Hippocampal formation (tissue), 2 donors: ENCODE data around the gene CDH24.

ENCODE experiments used
- DNase-seq, 2 donors: peaks; one replicate each; lab custom pipeline; 2025; lab: John Stamatoyannopoulos, UW

The CDH24 gene

GRCh38 chr14:23043754-23044153 lies 13.6 kb downstream of the CDH24 start:
- no peak for DNase-seq

GRCh38 chr14:23043145-23043544 lies 14.2 kb downstream of the CDH24 start:
- no peak for DNase-seq

GRCh38 chr14:23042162-23042965 lies 15.0 kb downstream of the CDH24 start, which contains the start of gene PSMB11:
PSMB11 (plus strand) TSS chr14:23042212; CDS start chr14:23042226, 14 bp downstream.
- no peak for DNase-seq

- DNase-seq, result no peak
These were observed 15.6 kb downstream of the CDH24 start for GRCh38 chr14:23041729-23042128.

- no peak for DNase-seq
These were observed 17.2 kb downstream of the CDH24 start for GRCh38 chr14:23040100-23040499.

- no peak for DNase-seq
These were observed 21.8 kb downstream of the CDH24 start for GRCh38 chr14:23035303-23036144.

GRCh38 chr14:23034498-23035302 lies 22.6 kb downstream of the CDH24 start, which contains the start of gene PSMB5:
PSMB5 (minus strand) TSS chr14:23034900; CDS start chr14:23034881, 19 bp downstream.
- no peak for DNase-seq

- DNase-seq, result no peak
These were observed 23.4 kb downstream of the CDH24 start for GRCh38 chr14:23033801-23034497.

GRCh38 chr14:23033251-23033727 lies 24.0 kb downstream of the CDH24 start:
- no peak for DNase-seq

GRCh38 chr14:23030936-23031335 lies 26.4 kb downstream of the CDH24 start:
- DNase-seq, result no peak

- no peak for DNase-seq
These were observed 28.5 kb downstream of the CDH24 start for GRCh38 chr14:23028799-23029198.

- no peak for DNase-seq
These were observed 32.0 kb downstream of the CDH24 start for GRCh38 chr14:23025151-23025814.

GRCh38 chr14:23024612-23025075 lies 32.7 kb downstream of the CDH24 start:
- no peak for DNase-seq

- DNase-seq, result no peak
These were observed 33.5 kb downstream of the CDH24 start for GRCh38 chr14:23023795-23024152.

- no peak for DNase-seq
These were observed 34.1 kb downstream of the CDH24 start for GRCh38 chr14:23023022-23023794.

- no peak for DNase-seq
These were observed 35.4 kb downstream of the CDH24 start for GRCh38 chr14:23021889-23022442.

- DNase-seq, result no peak
These were observed 35.9 kb downstream of the CDH24 start for GRCh38 chr14:23021434-23021833.

- no peak for DNase-seq
These were observed 36.9 kb downstream of the CDH24 start for GRCh38 chr14:23020143-23021128.
